Ishikawa (cell line): Measurements from ENCODE around the gene TPRA1.

Experiments used
- CEBPB ChIP-seq: IDR thresholded peaks from 2 replicates; pipeline ENCODE4 v1.6.1; 2012
- CREB1 ChIP-seq: IDR thresholded peaks from 2 replicates; pipeline ENCODE4 v1.6.1; 2012; ENCODE audit warnings: low read depth
- EGR1 ChIP-seq: IDR thresholded peaks from 2 replicates; pipeline ENCODE4 v1.6.1; 2012
- EP300 ChIP-seq: IDR thresholded peaks from 2 replicates; pipeline ENCODE4 v1.6.1; 2012; ENCODE audit warnings: borderline replicate concordance
- FOXM1 ChIP-seq: IDR thresholded peaks from 2 replicates; pipeline ENCODE4 v1.6.1; 2012; ENCODE audit warnings: low read depth, borderline replicate concordance
- MAX ChIP-seq: IDR thresholded peaks from 2 replicates; pipeline ENCODE4 v1.6.1; 2012
- NFIC ChIP-seq: IDR thresholded peaks from 2 replicates; pipeline ENCODE4 v1.6.1; 2012
- RAD21 ChIP-seq: IDR thresholded peaks from 2 replicates; pipeline ENCODE4 v1.6.1; 2012; ENCODE audit warnings: low read depth
- TAF1 ChIP-seq: IDR thresholded peaks from 2 replicates; pipeline ENCODE4 v1.6.1; 2012; ENCODE audit warnings: low read depth, mild to moderate bottlenecking
- TCF12 ChIP-seq: IDR thresholded peaks from 2 replicates; pipeline ENCODE4 v1.6.1; 2012; ENCODE audit warnings: low read depth
- TEAD4 ChIP-seq: IDR thresholded peaks from 2 replicates; pipeline ENCODE4 v1.6.1; 2012
- USF1 ChIP-seq: IDR thresholded peaks from 2 replicates; pipeline ENCODE4 v1.6.1; 2012
- YY1 ChIP-seq: IDR thresholded peaks from 2 replicates; pipeline ENCODE4 v1.6.1; 2012; ENCODE audit warnings: low read depth
- ZBTB7A ChIP-seq: IDR thresholded peaks from 2 replicates; pipeline ENCODE4 v1.6.1; 2012; ENCODE audit warnings: low read depth
- TF ChIP-seq, protein P1 (sequence below): IDR thresholded peaks from 2 replicates; pipeline ENCODE4 v1.6.1; 2012; ENCODE audit warnings: low read depth, mild to moderate bottlenecking

TPRA1 gene

DNA sequence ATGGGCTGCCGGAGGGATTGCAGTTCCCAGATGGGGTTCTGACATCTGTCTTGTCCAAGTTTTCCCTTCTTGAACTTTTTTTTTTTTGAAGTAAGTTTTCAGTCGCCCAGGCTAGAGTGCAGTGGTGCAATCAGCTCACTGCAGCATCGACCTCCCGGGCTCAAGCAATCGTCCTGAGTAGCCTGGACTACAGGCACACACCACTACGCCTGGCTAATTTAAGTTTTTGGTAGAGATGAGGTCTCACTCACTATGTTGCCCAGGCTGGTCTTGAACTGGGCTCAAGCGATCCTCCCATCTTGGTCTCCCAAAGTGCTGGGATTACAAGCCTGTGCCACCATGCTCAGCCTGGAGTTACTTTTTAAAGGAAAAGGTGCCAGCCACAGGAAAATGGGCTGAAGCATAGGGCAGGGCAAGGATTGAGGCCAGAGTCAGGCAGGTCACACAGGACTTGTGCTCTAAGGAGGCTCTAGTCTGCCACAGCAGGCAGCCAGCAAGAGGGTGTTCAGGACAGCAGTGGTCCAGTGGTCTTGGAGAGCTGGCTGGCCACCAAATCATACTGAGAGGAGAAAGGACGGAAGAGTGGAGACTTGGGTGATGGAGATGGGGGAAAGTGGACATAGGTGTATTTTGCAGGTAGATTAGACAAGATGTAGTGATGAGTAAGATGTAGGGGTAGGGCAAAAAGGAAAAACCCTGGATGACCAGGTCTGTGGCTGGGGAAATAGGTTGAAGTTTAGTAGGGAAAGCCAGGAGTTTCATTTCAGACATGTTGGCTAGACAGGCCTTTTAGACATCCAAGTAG, 32.4 kb upstream of the TPRA1 start:
- TF ChIP-seq, protein P1, sequence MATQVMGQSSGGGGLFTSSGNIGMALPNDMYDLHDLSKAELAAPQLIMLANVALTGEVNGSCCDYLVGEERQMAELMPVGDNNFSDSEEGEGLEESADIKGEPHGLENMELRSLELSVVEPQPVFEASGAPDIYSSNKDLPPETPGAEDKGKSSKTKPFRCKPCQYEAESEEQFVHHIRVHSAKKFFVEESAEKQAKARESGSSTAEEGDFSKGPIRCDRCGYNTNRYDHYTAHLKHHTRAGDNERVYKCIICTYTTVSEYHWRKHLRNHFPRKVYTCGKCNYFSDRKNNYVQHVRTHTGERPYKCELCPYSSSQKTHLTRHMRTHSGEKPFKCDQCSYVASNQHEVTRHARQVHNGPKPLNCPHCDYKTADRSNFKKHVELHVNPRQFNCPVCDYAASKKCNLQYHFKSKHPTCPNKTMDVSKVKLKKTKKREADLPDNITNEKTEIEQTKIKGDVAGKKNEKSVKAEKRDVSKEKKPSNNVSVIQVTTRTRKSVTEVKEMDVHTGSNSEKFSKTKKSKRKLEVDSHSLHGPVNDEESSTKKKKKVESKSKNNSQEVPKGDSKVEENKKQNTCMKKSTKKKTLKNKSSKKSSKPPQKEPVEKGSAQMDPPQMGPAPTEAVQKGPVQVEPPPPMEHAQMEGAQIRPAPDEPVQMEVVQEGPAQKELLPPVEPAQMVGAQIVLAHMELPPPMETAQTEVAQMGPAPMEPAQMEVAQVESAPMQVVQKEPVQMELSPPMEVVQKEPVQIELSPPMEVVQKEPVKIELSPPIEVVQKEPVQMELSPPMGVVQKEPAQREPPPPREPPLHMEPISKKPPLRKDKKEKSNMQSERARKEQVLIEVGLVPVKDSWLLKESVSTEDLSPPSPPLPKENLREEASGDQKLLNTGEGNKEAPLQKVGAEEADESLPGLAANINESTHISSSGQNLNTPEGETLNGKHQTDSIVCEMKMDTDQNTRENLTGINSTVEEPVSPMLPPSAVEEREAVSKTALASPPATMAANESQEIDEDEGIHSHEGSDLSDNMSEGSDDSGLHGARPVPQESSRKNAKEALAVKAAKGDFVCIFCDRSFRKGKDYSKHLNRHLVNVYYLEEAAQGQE = no peak
- TF ChIP-seq RAD21 (no peak), TEAD4 (no peak), TCF12 (no peak), EP300 (no peak), YY1 (no peak), USF1 (no peak), TAF1 (no peak), FOXM1 (no peak), MAX (no peak), ZBTB7A (no peak), EGR1 (no peak), NFIC (no peak)

GRCh38 chr3:127622031-127622430, 31.5 kb upstream of the TPRA1 start:
- TF ChIP-seq NFIC (no peak), YY1 (no peak), EP300 (no peak), TCF12 (no peak)
- TF ChIP-seq, protein P1 = no peak

GRCh38 chr3:127620637-127621375, 30.3 kb upstream of the TPRA1 start:
- TF ChIP-seq MAX = no peak
- TF ChIP-seq ZBTB7A = no peak
- TF ChIP-seq NFIC = no peak
- TF ChIP-seq TAF1 = no peak
- no peak for TF ChIP-seq FOXM1
- no peak for TF ChIP-seq CEBPB
- TF ChIP-seq USF1 = no peak
- TF ChIP-seq, protein P1 = no peak
- no peak for TF ChIP-seq RAD21
- no peak for TF ChIP-seq TEAD4
- no peak for TF ChIP-seq YY1
- no peak for TF ChIP-seq EGR1
- no peak for TF ChIP-seq TCF12

DNA sequence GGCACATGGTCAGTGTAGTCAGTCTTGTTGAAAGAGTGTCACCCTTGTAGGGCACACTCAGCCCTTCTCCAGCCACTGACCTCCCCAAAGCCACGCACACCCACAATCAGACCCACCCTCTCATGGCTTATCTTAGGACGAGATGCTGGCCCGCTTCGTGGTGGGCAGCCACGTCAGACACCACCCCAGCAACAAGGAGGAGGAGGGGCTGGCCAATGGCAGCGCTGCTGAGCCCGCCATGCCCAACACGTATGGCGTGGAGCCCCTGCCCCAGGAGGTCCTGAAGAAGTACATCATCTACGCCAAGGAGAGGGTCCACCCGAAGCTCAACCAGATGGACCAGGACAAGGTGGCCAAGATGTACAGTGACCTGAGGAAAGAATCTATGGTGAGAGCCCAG, 28.4 kb upstream of the TPRA1 start:
- TF ChIP-seq NFIC (no peak), CREB1 (no peak), MAX (no peak), EGR1 (no peak), TAF1 (no peak), USF1 (no peak), FOXM1 (no peak), TEAD4 (no peak), CEBPB (no peak), RAD21 (no peak)
- TF ChIP-seq, protein P1 = no peak
